Measurements from ENCODE around the gene CAMK1D. TPM values are rescaled to one million over a fixed set of nuclear protein-coding genes. Genes with fewer than 3 reads are reported as not detected.
A peak's percentile ranks its signal among the peaks of the same experiment; 100 is the strongest.

CAMK1D gene
- total and polyA plus RNA-seq, 2 of the 8 experiments (the other 6 are each of a cell fraction or from before 2014, with no cell fraction given), result 3.5 to 10.6 TPM

DNA sequence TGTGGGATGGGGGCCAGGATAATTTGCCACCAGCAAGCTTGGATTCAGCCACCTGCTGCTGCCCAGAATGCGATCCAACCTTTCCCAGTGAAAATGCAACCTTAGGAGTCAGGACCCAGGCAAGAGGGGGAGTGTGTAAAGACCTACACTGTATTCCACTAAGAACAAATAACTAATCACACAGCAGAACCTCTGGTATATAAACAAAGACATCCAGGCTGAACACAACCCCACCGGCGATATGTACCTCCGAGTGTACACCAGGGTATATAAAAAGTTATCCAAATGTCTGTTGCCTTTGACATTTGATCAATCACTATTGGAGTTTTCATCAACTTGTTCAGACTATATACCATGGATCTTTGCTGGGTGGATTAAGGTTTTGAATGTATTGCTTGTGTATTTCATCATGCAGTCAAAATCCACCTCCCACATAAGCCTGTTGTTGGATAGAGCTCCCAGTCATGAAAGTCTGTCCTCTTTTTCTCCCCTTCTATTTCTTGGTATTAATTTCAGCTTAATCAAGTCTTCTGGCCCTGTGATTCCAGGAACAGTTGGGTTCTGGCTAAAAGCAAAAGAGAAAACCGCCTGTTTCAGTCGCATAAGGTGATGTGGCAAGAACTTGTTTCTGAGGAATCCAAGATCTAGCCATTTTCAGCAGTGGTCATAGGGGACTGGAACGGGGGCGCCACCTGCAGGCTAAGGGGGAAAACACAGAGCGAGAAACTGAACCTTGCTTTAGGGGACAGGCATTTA is 361.4 kb downstream of the CAMK1D start:
- 0 out of 2 replicates have a peak overlapping the region, but pooled peaks have one; percentile 63 for H2AFZ ChIP-seq (ENCODE audit: low read length)
- no peak overlapping the region for H3K9ac ChIP-seq (replicated peaks in 1 of 4; ENCODE audit: extremely low read depth in 1 of 4, low read depth in 3 of 4, low read length in 3 of 4)
- H4K5ac ChIP-seq (ENCODE audit: insufficient read length, low read depth, low read length), result no peak overlapping the region
- peak overlapping the region; percentile 86; the same call in 1 of the 2 replicates for H2BK12ac ChIP-seq (ENCODE audit: low read depth, low read length)
- WGBS, 2 experiments (ENCODE audit: extremely low coverage in 1 of 2, insufficient coverage in 1 of 2, insufficient read length in 1 of 2, insufficient replicate concordance in 2 of 2, low coverage in 1 of 2, low lambda C conversion rate in 2 of 2, missing lambda C conversion rate in 1 of 2), result 50% methylated on average over 9 of the region's 9 CpGs; no CpG with 5 or more reads in 1 of the 2 experiments
- no peak overlapping the region for H3K4me3 ChIP-seq (ENCODE audit: extremely low read depth in 1 of 4, insufficient read depth in 2 of 4, low read depth in 3 of 4, low read length in 4 of 4)
- no peaks in the 10 kb centered on the region for H3K9me3 ChIP-seq (ENCODE audit: insufficient read depth in 2 of 2, low read depth in 1 of 2, low read length in 1 of 2)
- no peak overlapping the region for H2BK120ac ChIP-seq (replicated peaks; ENCODE audit: low read depth, low read length)
- H2BK20ac ChIP-seq (ENCODE audit: low read length), result no peak overlapping the region; the same call in 1 of the 2 replicates
- no peaks in the 10 kb centered on the region for H3K36me3 ChIP-seq (ENCODE audit: control insufficient read depth in 2 of 4, insufficient read depth in 4 of 4, low read length in 3 of 4)
- no peak overlapping the region for H3K56ac ChIP-seq (replicated peaks; ENCODE audit: insufficient read length, low read depth, low read length)
- no peaks in the 10 kb centered on the region for H3K79me1 ChIP-seq (ENCODE audit: low read depth, low read length)
- no peak overlapping the region for H3K23ac ChIP-seq (ENCODE audit: insufficient read length)
- H3K23me2 ChIP-seq (ENCODE audit: low read depth, low read length), result no peaks in the 10 kb centered on the region
- H3K14ac ChIP-seq (ENCODE audit: insufficient read length), result no peak overlapping the region
- H3K27me3 ChIP-seq (replicated peaks in 1 of 4; ENCODE audit: control insufficient read depth in 3 of 4, extremely low read depth in 1 of 4, insufficient read depth in 3 of 4, low read length in 3 of 4), result no peaks in the 10 kb centered on the region
- no peaks in the 10 kb centered on the region for H3K79me2 ChIP-seq (ENCODE audit: control insufficient read depth in 1 of 2, insufficient read depth in 2 of 2, low read length in 2 of 2)
- peaks cover 2 to 18% (median 6%) of the 10 kb centered on the region in 4 experiments; a peak in 4 of 7 replicates for H3K4me1 ChIP-seq (replicated peaks in 1 of 4; ENCODE audit: control insufficient read depth in 3 of 4, insufficient read depth in 4 of 4, low read length in 3 of 4)
- no peak overlapping the region for H3K27ac ChIP-seq (ENCODE audit: low read depth, low read length)
- no peaks in the 10 kb centered on the region for H4K20me1 ChIP-seq (replicated peaks in 1 of 2; ENCODE audit: control insufficient read depth in 1 of 2, insufficient read depth in 2 of 2, low read length in 2 of 2)
- H3K18ac ChIP-seq (ENCODE audit: extremely low read depth, low read length), result no peak overlapping the region; the same call in 1 of the 2 replicates
- no peak overlapping the region for H4K91ac ChIP-seq (replicated peaks; ENCODE audit: insufficient read length, low read length)
- no peak overlapping the region for H3K4me2 ChIP-seq (ENCODE audit: insufficient read depth in 1 of 2, low read depth in 2 of 2, low read length in 2 of 2)
- H3K4ac ChIP-seq (replicated peaks; ENCODE audit: insufficient read length, low read depth, low read length), result no peak overlapping the region
- ChIA-PET POLR2A (ENCODE audit: partially characterized antibody) (interaction anchor here (0.6 kb wide), 1 partner anchor 25 kb away, joined by 3 read pairs; no protein-coding TSS in a partner anchor), CTCF (ENCODE audit: partially characterized antibody) (interaction anchor here (0.6 to 5.3 kb wide), 43 partner anchors 9 to 881 kb away, joined by 3 to 62 read pairs (median 4); no protein-coding TSS in a partner anchor)
- H2AK5ac ChIP-seq (ENCODE audit: low read depth, low read length), result peak overlapping the region; percentile 87; the same call in 1 of the 2 replicates
- H2BK5ac ChIP-seq (ENCODE audit: low read depth, low read length), result no peak overlapping the region
- FAIRE-seq, result peak; percentile 90
- DNase-seq (ENCODE audit: low read depth in 1 of 2, low spot score in 2 of 2), result peak; percentile 43 to 90
- no peak overlapping the region for H4K8ac ChIP-seq (ENCODE audit: extremely low read depth, insufficient read depth, low read length)
- no peak overlapping the region for H2BK15ac ChIP-seq (ENCODE audit: low read length)
- TF ChIP-seq, protein P1, sequence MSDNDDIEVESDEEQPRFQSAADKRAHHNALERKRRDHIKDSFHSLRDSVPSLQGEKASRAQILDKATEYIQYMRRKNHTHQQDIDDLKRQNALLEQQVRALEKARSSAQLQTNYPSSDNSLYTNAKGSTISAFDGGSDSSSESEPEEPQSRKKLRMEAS (IDR thresholded peaks at IDR 0.05), result no peak
- TF ChIP-seq SP1 (IDR thresholded peaks at IDR 0.05; ENCODE audit: low read depth, low read length) (no peak), CBX5 (IDR thresholded peaks at IDR 0.05; ENCODE audit: low read depth, low read length) (no peak), SRF (IDR thresholded peaks at IDR 0.05; ENCODE audit: low read depth, low read length) (no peak), POLR2A (IDR thresholded peaks at IDR 0.05; ENCODE audit: control extremely low read depth in 1 of 2, low read depth in 2 of 2, low read length in 2 of 2) (no peak), CBX8 (IDR thresholded peaks at IDR 0.05; ENCODE audit: borderline replicate concordance, low read depth, low read length) (no peak), POLR2AphosphoS5 (IDR thresholded peaks at IDR 0.05; ENCODE audit: low read depth, low read length) (no peak), SIN3A (conservative IDR thresholded peaks at IDR 0.05 in 1 of 2, IDR thresholded peaks at IDR 0.05 in 1 of 2; ENCODE audit: low read depth in 1 of 2, low read length in 2 of 2) (no peak), ASH2L (IDR thresholded peaks at IDR 0.05; ENCODE audit: low read length) (no peak)
- TF ChIP-seq, protein P2, sequence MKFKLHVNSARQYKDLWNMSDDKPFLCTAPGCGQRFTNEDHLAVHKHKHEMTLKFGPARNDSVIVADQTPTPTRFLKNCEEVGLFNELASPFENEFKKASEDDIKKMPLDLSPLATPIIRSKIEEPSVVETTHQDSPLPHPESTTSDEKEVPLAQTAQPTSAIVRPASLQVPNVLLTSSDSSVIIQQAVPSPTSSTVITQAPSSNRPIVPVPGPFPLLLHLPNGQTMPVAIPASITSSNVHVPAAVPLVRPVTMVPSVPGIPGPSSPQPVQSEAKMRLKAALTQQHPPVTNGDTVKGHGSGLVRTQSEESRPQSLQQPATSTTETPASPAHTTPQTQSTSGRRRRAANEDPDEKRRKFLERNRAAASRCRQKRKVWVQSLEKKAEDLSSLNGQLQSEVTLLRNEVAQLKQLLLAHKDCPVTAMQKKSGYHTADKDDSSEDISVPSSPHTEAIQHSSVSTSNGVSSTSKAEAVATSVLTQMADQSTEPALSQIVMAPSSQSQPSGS (IDR thresholded peaks at IDR 0.05; ENCODE audit: low read length), result peak; percentile 66; the same call in 1 of the 2 replicates

Measured in H1 (cell line).